Mucosa of stomach (tissue), 1 donor: Measurements from ENCODE around the gene SMC1B.

Source experiments
- H3K27me3 ChIP-seq: one replicate; pipeline ENCODE4 v1.7.0; 2013; ENCODE audit warnings: mild to moderate bottlenecking, low read length; ENCODE audit not compliant: control insufficient read depth, insufficient read depth
- H3K36me3 ChIP-seq: one replicate; pipeline ENCODE4 v1.7.0; 2013; ENCODE audit warnings: low read length; ENCODE audit not compliant: control insufficient read depth, insufficient read depth
- H3K4me1 ChIP-seq: one replicate; pipeline ENCODE4 v1.7.0; 2013; ENCODE audit warnings: mild to moderate bottlenecking, low read length; ENCODE audit not compliant: control insufficient read depth, insufficient read depth
- H3K4me3 ChIP-seq: one replicate; pipeline ENCODE4 v1.7.0; 2013; ENCODE audit warnings: low read length
- H3K9ac ChIP-seq: one replicate; pipeline ENCODE4 v1.7.0; 2013; ENCODE audit warnings: mild to moderate bottlenecking, low read length, moderate library complexity
- H3K9me3 ChIP-seq: one replicate; pipeline ENCODE4 v1.7.0; 2013; ENCODE audit warnings: mild to moderate bottlenecking, low read length, moderate library complexity; ENCODE audit not compliant: control insufficient read depth
- donor health status: Pancreatic carcinoma.

SMC1B gene

GRCh38 chr22:45413368-45414211 is at the start of gene SMC1B, which contains the start of gene RIBC2:
Gene SMC1B, minus strand, starts transcription at chr22:45413599. Its CDS starts 32 bp downstream, at chr22:45413567.
Gene RIBC2, plus strand, starts transcription at chr22:45413693. Its CDS starts 194 bp downstream, at chr22:45413887.
- peak within 1 kb of the TSS; percentile 80 for H3K4me3 ChIP-seq
- peaks cover 6% of the 10 kb centered on the region for H3K4me1 ChIP-seq
- peak within 1 kb of the TSS; percentile 74 for H3K9ac ChIP-seq
- H3K36me3 ChIP-seq, result no peaks in the 10 kb centered on the region
- no peaks in the 10 kb centered on the region for H3K9me3 ChIP-seq
- H3K27me3 ChIP-seq, result no peaks in the 10 kb centered on the region

GRCh38 chr22:45462034-45462655 is 48.7 kb upstream of the SMC1B start:
- Histone ChIP-seq H3K36me3 (no peaks in the 10 kb centered on the region), H3K9ac (no peak overlapping the region), H3K9me3 (no peaks in the 10 kb centered on the region), H3K27me3 (no peaks in the 10 kb centered on the region), H3K4me3 (no peak overlapping the region), H3K4me1 (no peaks in the 10 kb centered on the region)

GRCh38 chr22:45460288-45461109 is 47.1 kb upstream of the SMC1B start:
- no peak overlapping the region for H3K4me3 ChIP-seq
- H3K36me3 ChIP-seq, result no peaks in the 10 kb centered on the region
- H3K9ac ChIP-seq, result no peak overlapping the region
- H3K4me1 ChIP-seq, result no peaks in the 10 kb centered on the region
- H3K27me3 ChIP-seq, result no peaks in the 10 kb centered on the region
- no peaks in the 10 kb centered on the region for H3K9me3 ChIP-seq

GRCh38 chr22:45459235-45459634 is 45.8 kb upstream of the SMC1B start:
- Histone ChIP-seq H3K27me3 (no peaks in the 10 kb centered on the region), H3K9me3 (no peaks in the 10 kb centered on the region), H3K9ac (no peak overlapping the region), H3K4me1 (no peaks in the 10 kb centered on the region), H3K36me3 (no peaks in the 10 kb centered on the region), H3K4me3 (no peak overlapping the region)

- H3K4me1 ChIP-seq, result no peaks in the 10 kb centered on the region
- H3K9ac ChIP-seq, result no peak overlapping the region
- H3K27me3 ChIP-seq, result no peaks in the 10 kb centered on the region
- H3K4me3 ChIP-seq, result no peak overlapping the region
- H3K36me3 ChIP-seq, result no peaks in the 10 kb centered on the region
- no peaks in the 10 kb centered on the region for H3K9me3 ChIP-seq
These were observed 45.1 kb upstream of the SMC1B start for GRCh38 chr22:45458532-45458931.

GRCh38 chr22:45456811-45457210 is 43.4 kb upstream of the SMC1B start:
- H3K4me1 ChIP-seq, result no peaks in the 10 kb centered on the region
- no peak overlapping the region for H3K9ac ChIP-seq
- H3K4me3 ChIP-seq, result no peak overlapping the region
- no peaks in the 10 kb centered on the region for H3K36me3 ChIP-seq
- no peaks in the 10 kb centered on the region for H3K27me3 ChIP-seq
- H3K9me3 ChIP-seq, result no peaks in the 10 kb centered on the region

GRCh38 chr22:45455621-45456020 is 42.2 kb upstream of the SMC1B start:
- H3K4me3 ChIP-seq, result no peak overlapping the region
- no peaks in the 10 kb centered on the region for H3K9me3 ChIP-seq
- H3K36me3 ChIP-seq, result no peaks in the 10 kb centered on the region
- no peaks in the 10 kb centered on the region for H3K27me3 ChIP-seq
- H3K9ac ChIP-seq, result no peak overlapping the region
- no peaks in the 10 kb centered on the region for H3K4me1 ChIP-seq

GRCh38 chr22:45455212-45455611 is 41.8 kb upstream of the SMC1B start:
- no peak overlapping the region for H3K4me3 ChIP-seq
- no peaks in the 10 kb centered on the region for H3K36me3 ChIP-seq
- no peaks in the 10 kb centered on the region for H3K9me3 ChIP-seq
- no peak overlapping the region for H3K9ac ChIP-seq
- no peaks in the 10 kb centered on the region for H3K4me1 ChIP-seq
- H3K27me3 ChIP-seq, result no peaks in the 10 kb centered on the region

- H3K9ac ChIP-seq, result no peak overlapping the region
- no peak overlapping the region for H3K4me3 ChIP-seq
- no peaks in the 10 kb centered on the region for H3K27me3 ChIP-seq
- H3K9me3 ChIP-seq, result no peaks in the 10 kb centered on the region
- H3K4me1 ChIP-seq, result no peaks in the 10 kb centered on the region
- H3K36me3 ChIP-seq, result no peaks in the 10 kb centered on the region
These were observed 40.9 kb upstream of the SMC1B start for GRCh38 chr22:45454275-45454674.

- Histone ChIP-seq H3K4me1 (no peaks in the 10 kb centered on the region), H3K36me3 (no peaks in the 10 kb centered on the region), H3K4me3 (no peak overlapping the region), H3K27me3 (no peaks in the 10 kb centered on the region), H3K9me3 (no peaks in the 10 kb centered on the region), H3K9ac (no peak overlapping the region)
These were observed 40.4 kb upstream of the SMC1B start for GRCh38 chr22:45453764-45454163.

- no peaks in the 10 kb centered on the region for H3K9me3 ChIP-seq
- no peak overlapping the region for H3K9ac ChIP-seq
- no peak overlapping the region for H3K4me3 ChIP-seq
- no peaks in the 10 kb centered on the region for H3K27me3 ChIP-seq
- H3K36me3 ChIP-seq, result no peaks in the 10 kb centered on the region
- no peaks in the 10 kb centered on the region for H3K4me1 ChIP-seq
These were observed 39.4 kb upstream of the SMC1B start for GRCh38 chr22:45452565-45453379.
